MM.1S (cell line): ENCODE measurements around the gene DGUOK.

Experiments used
- CTCF ChIP-seq: fragments of 300-600 bp; sonication (generic); IDR thresholded peaks from 2 replicates; pipeline ENCODE4 v1.5.1; 2016; ENCODE audit warnings: antibody characterized with exemption, low read length, mixed read lengths
- EZH2 ChIP-seq: fragments of 300-600 bp; sonication (generic); optimal IDR thresholded peaks from 2 replicates; pipeline ENCODE3; 2017; ENCODE audit warnings: low read depth, mild to moderate bottlenecking, antibody characterized with exemption, low read length, mixed read lengths

- TF ChIP-seq CTCF, result no peak
- no peak for TF ChIP-seq EZH2
Measured at GRCh38 chr2:73938718-73939352, 12.2 kb downstream of the DGUOK start.
